Kidney (tissue), 14 donors: ENCODE data around the gene MANEA. TPM values are rescaled to one million over a fixed set of nuclear protein-coding genes. Genes with fewer than 3 reads are reported as not detected.

ENCODE experiments used
- DNase-seq, 5 donors: peaks; one replicate each; pipeline ENCODE4 v3.0.0-alpha.2; 2013 to 2020
- FAIRE-seq: peaks from 2 replicates; lab custom pipeline; 2012; peaks lifted over from hg19 to GRCh38; lab: Jason Lieb, UNC
- H3K27ac ChIP-seq, 2 donors: one replicate each; pipeline ENCODE4 v1.7.0; 2013; ENCODE audit warnings: low read depth in 2 of 2, low read length in 2 of 2, inconsistent platforms in 1 of 2
- H3K27me3 ChIP-seq: one replicate; pipeline ENCODE4 v1.7.1; 2013; ENCODE audit warnings: low read length, inconsistent platforms; ENCODE audit not compliant: control insufficient read depth, insufficient read depth
- H3K36me3 ChIP-seq, 3 donors: one replicate each; pipeline versions ENCODE4 v1.7.0 to v1.7.1; 2013; ENCODE audit warnings: low read length in 3 of 3, control low read depth in 1 of 3, inconsistent platforms in 1 of 3; ENCODE audit not compliant: insufficient read depth in 3 of 3, control insufficient read depth in 2 of 3
- H3K4me1 ChIP-seq, 3 donors: one replicate each; pipeline versions ENCODE4 v1.7.0 to v1.7.1; 2013; ENCODE audit warnings: low read length in 3 of 3, inconsistent platforms in 1 of 3, low read depth in 1 of 3; ENCODE audit not compliant: control insufficient read depth in 2 of 3, insufficient read depth in 2 of 3
- H3K4me3 ChIP-seq, 3 donors: one replicate each; pipeline versions ENCODE4 v1.7.0 to v1.8.1; 2013; ENCODE audit warnings: low read length in 3 of 3, control low read depth in 1 of 3, inconsistent platforms in 1 of 3
- H3K9ac ChIP-seq, 3 donors: one replicate each; pipeline versions ENCODE4 v1.7.0 to v1.7.1; 2013; ENCODE audit warnings: low read length in 3 of 3, control low read depth in 1 of 3, inconsistent platforms in 1 of 3
- H3K9me3 ChIP-seq, 3 donors: one replicate each; pipeline versions ENCODE4 v1.7.0 to v1.7.1; 2013; ENCODE audit warnings: low read length in 3 of 3, control low read depth in 1 of 3, inconsistent platforms in 1 of 3; ENCODE audit not compliant: control insufficient read depth in 2 of 3, insufficient read depth in 1 of 3
- intact Hi-C: fragments of 100-400 bp; cut with DNase I; formaldehyde crosslinking; loops from one replicate; pipeline ENCODE4 v1.11.1; 2022
- polyA plus RNA-seq: library from polyadenylated mRNA; stranded (reverse); fragments of 350-450 nt; fragmentation: Illumina TruSeq; extraction: RNeasy Lipid Tissue Mini Kit (QIAGEN cat#74804); gene quantifications from one replicate; pipeline ENCODE4 v1.2.3, GENCODE V29; 2014; ENCODE audit warnings: low read depth, low replicate concordance; ENCODE audit not compliant: insufficient read depth
- total RNA-seq: library from RNA; stranded (reverse); fragmentation: NEBNext Ultra II Directional; extraction: Animal tissue kit (Norgen Biotek cat#: 25700); gene quantifications from one replicate; pipeline ENCODE4 v1.2.1, GENCODE V29; 2021
- TF ChIP-seq, protein P1 (sequence below): IDR thresholded peaks from 3 replicates; pipeline ENCODE4 v1.5.1; 2012; ENCODE audit warnings: mild to moderate bottlenecking, moderate library complexity, borderline replicate concordance; ENCODE audit not compliant: insufficient read depth; ENCODE audit errors: extremely low read depth
- donor health status: control.
- donor health status: control.
- donor health status: control.
- donor health status: control.
- donor health status: control.
- donor health status: DM: yes; HTN: yes; CAD: no.
- donor health status: Normal renal cell carcinoma (clear cell type).

The MANEA gene
- total and polyA plus RNA-seq, 2 donors from 2014 or later: 5.4 to 15.6 TPM

DNA sequence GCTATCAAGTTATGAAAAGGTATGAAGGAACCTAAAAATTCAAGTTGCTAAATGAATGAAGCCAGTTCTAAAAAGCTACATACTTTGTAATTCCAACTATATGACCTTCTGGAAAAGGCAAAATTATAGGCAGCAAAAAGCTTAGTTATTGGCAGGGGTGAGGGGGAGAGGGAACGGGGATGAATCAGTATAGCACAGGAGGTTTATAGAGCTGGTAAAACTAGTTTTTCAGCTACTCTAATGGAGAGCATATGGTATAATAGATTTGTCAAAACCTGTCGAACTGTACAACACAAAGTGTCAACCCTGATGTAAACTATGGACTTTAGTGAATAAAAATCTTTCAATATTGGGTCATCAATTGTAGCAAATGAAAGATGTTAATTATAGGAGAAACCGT, 18.7 kb downstream of the MANEA start:
- H3K4me3 ChIP-seq: no peak overlapping the region
- H3K36me3 ChIP-seq: no peaks in the 10 kb centered on the region
- H3K27me3 ChIP-seq: no peaks in the 10 kb centered on the region
- FAIRE-seq: no peak
- no peaks in the 10 kb centered on the region for H3K4me1 ChIP-seq
- no peak for DNase-seq
- no peak overlapping the region for H3K27ac ChIP-seq
- H3K9me3 ChIP-seq: no peaks in the 10 kb centered on the region
- intact Hi-C loops: no loop called here
- H3K9ac ChIP-seq: no peak overlapping the region
- TF ChIP-seq, protein P1, sequence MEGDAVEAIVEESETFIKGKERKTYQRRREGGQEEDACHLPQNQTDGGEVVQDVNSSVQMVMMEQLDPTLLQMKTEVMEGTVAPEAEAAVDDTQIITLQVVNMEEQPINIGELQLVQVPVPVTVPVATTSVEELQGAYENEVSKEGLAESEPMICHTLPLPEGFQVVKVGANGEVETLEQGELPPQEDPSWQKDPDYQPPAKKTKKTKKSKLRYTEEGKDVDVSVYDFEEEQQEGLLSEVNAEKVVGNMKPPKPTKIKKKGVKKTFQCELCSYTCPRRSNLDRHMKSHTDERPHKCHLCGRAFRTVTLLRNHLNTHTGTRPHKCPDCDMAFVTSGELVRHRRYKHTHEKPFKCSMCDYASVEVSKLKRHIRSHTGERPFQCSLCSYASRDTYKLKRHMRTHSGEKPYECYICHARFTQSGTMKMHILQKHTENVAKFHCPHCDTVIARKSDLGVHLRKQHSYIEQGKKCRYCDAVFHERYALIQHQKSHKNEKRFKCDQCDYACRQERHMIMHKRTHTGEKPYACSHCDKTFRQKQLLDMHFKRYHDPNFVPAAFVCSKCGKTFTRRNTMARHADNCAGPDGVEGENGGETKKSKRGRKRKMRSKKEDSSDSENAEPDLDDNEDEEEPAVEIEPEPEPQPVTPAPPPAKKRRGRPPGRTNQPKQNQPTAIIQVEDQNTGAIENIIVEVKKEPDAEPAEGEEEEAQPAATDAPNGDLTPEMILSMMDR: no peak

DNA sequence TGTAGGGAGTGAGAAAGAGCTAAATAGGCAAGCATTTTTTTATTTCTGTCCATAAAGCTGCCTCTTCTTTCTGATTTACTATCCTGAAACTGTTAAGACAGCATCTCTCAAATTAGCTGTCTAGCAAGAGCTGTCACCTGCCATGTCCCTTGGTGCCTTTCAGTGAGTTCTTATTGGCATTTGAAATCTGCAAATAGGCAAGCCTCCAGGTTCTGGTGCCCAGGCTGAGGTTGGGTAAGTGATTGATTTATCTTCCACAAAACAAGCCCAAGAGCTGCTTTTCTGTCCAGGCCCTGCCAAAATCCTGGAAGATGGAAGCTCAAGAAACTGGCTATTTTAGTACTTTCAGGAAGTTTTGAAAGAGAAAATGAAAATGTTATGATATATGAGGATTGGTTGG, 22.4 kb downstream of the MANEA start:
- Histone ChIP-seq H3K36me3 (no peaks in the 10 kb centered on the region), H3K9me3 (no peaks in the 10 kb centered on the region), H3K4me1 (no peaks in the 10 kb centered on the region), H3K27me3 (no peaks in the 10 kb centered on the region), H3K9ac (no peak overlapping the region), H3K27ac (no peak overlapping the region), H3K4me3 (no peak overlapping the region)
- TF ChIP-seq, protein P1: no peak
- intact Hi-C loops: no loop called here
- no peak for FAIRE-seq
- no peak for DNase-seq

DNA sequence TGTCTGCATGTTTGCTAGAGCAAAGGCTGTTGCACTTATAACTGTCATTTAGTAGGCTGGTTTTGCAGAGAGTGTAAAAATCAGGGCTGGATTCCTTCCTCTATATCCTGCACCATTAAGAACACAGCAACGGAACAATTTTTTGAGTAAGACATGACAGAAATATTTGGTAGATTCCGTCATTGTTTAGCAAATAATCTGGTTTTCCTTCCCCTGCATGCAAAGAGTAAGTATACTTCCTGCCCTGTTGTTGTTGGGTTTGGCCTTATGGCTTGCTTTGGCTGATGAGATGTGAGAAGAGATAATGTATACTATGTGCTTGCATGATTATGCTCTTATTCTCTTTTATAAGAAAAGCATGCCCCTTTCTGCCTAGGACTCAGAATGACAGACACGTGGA, 23.8 kb downstream of the MANEA start:
- Histone ChIP-seq H3K36me3 (no peaks in the 10 kb centered on the region), H3K9ac (no peak overlapping the region), H3K27me3 (no peaks in the 10 kb centered on the region), H3K4me3 (no peak overlapping the region), H3K27ac (no peak overlapping the region), H3K4me1 (no peaks in the 10 kb centered on the region), H3K9me3 (no peaks in the 10 kb centered on the region)
- DNase-seq (no peak), FAIRE-seq (no peak)
- TF ChIP-seq, protein P1: no peak
- intact Hi-C loops: no loop called here

DNA sequence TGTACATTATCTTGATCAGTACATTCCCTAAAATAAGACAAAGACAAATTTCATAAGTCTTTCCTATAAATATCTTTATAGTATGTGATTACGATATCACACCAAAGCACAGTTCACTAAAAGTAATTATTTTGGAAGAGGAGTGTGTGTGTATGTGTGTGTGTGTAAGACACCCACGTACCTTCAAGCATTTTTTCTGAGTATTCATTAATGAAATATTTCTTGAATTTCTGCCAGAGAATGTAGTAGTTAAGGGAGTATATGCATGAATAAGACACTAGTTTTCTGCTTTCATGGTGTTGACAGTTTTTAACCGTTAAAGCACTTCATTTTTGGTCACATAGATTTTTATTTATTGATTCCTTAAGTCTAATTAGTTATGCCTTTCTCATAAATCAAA, 36.8 kb downstream of the MANEA start:
- H3K36me3 ChIP-seq: no peaks in the 10 kb centered on the region
- H3K27ac ChIP-seq: no peak overlapping the region
- intact Hi-C loops: no loop called here
- H3K9me3 ChIP-seq: peaks cover 0 to 2% (median 0%) of the 10 kb centered on the region in 3 donors
- DNase-seq (no peak), FAIRE-seq (no peak)
- H3K9ac ChIP-seq: no peak overlapping the region
- H3K4me3 ChIP-seq: no peak overlapping the region
- TF ChIP-seq, protein P1: no peak
- no peaks in the 10 kb centered on the region for H3K4me1 ChIP-seq
- no peaks in the 10 kb centered on the region for H3K27me3 ChIP-seq
